MM.1S (cell line): ENCODE results near the gene CYP4V2.

ENCODE experiments used
- CTCF ChIP-seq: fragments of 300-600 bp; sonication (generic); IDR thresholded peaks from 2 replicates; pipeline ENCODE4 v1.5.1; 2016; ENCODE audit warnings: antibody characterized with exemption, low read length, mixed read lengths
- EZH2 ChIP-seq: fragments of 300-600 bp; sonication (generic); optimal IDR thresholded peaks from 2 replicates; pipeline ENCODE3; 2017; ENCODE audit warnings: low read depth, mild to moderate bottlenecking, antibody characterized with exemption, low read length, mixed read lengths

GRCh38 chr4:186146458-186146857, 44.9 kb upstream of the CYP4V2 start:
- TF ChIP-seq EZH2 (no peak), CTCF (no peak)
